SH-SY5Y (cell line): Measurements from ENCODE around the gene C9orf78.

ENCODE experiments used
- GATA2 ChIP-seq: IDR thresholded peaks from 2 replicates; pipeline ENCODE4 v1.6.1; 2011; ENCODE audit warnings: mild to moderate bottlenecking, low read depth, low read length
- GATA3 ChIP-seq: IDR thresholded peaks from 2 replicates; pipeline ENCODE4 v1.6.1; 2011; ENCODE audit warnings: low read depth, mild to moderate bottlenecking, low read length, moderate library complexity

C9orf78 gene

GRCh38 chr9:129860653-129861446 lies 25.8 kb upstream of the C9orf78 start:
- TF ChIP-seq GATA3 (no peak), GATA2 (no peak)

- no peak for TF ChIP-seq GATA3
- TF ChIP-seq GATA2: no peak
Observed at GRCh38 chr9:129858167-129858962, 23.3 kb upstream of the C9orf78 start.

- TF ChIP-seq GATA3: no peak
- no peak for TF ChIP-seq GATA2
Observed at GRCh38 chr9:129857207-129857606, 22.1 kb upstream of the C9orf78 start.

GRCh38 chr9:129854588-129855110 lies 19.6 kb upstream of the C9orf78 start:
- TF ChIP-seq GATA2 (no peak), GATA3 (no peak)

- TF ChIP-seq GATA3 (no peak), GATA2 (no peak)
Observed at GRCh38 chr9:129853614-129854013, 18.5 kb upstream of the C9orf78 start.

- no peak for TF ChIP-seq GATA3
- no peak for TF ChIP-seq GATA2
Observed at GRCh38 chr9:129852579-129852978, 17.5 kb upstream of the C9orf78 start.

GRCh38 chr9:129851821-129852220 lies 16.7 kb upstream of the C9orf78 start:
- TF ChIP-seq GATA2: no peak
- no peak for TF ChIP-seq GATA3

- TF ChIP-seq GATA3 (no peak), GATA2 (no peak)
Observed at GRCh38 chr9:129850821-129851550, 15.9 kb upstream of the C9orf78 start.

- TF ChIP-seq GATA2: no peak
- TF ChIP-seq GATA3: no peak
Observed at GRCh38 chr9:129849901-129850300, 14.8 kb upstream of the C9orf78 start.

GRCh38 chr9:129848712-129849441 lies 13.8 kb upstream of the C9orf78 start:
- TF ChIP-seq GATA3: no peak
- no peak for TF ChIP-seq GATA2

- no peak for TF ChIP-seq GATA3
- TF ChIP-seq GATA2: no peak
Observed at GRCh38 chr9:129845373-129845772, 10.3 kb upstream of the C9orf78 start.

GRCh38 chr9:129841071-129841470 lies 6.0 kb upstream of the C9orf78 start:
- TF ChIP-seq GATA3 (no peak), GATA2 (no peak)

- TF ChIP-seq GATA3: no peak
Observed at GRCh38 chr9:129840034-129840433, 5.0 kb upstream of the C9orf78 start.

- TF ChIP-seq GATA3 (no peak), GATA2 (no peak)
Observed at GRCh38 chr9:129839324-129840023, 4.4 kb upstream of the C9orf78 start.
